Small intestine (tissue), 7 donors: ENCODE results near the gene IL10. TPM values are rescaled to one million over a fixed set of nuclear protein-coding genes. Genes with fewer than 3 reads are reported as not detected.

Source experiments
- DNase-seq, 2 donors: peaks; one replicate each; pipeline versions ENCODE4 v3.0.0 to v3.0.0-alpha.2; 2013
- FAIRE-seq: peaks from 2 replicates; lab custom pipeline; 2012; peaks lifted over from hg19 to GRCh38; lab: Jason Lieb, UNC
- H3K27ac ChIP-seq, 3 donors: one replicate each; pipeline ENCODE4 v1.5.1; 2013; ENCODE audit warnings: low read length in 2 of 3, mild to moderate bottlenecking in 2 of 3, control low read depth in 1 of 3, inconsistent platforms in 1 of 3, low read depth in 1 of 3, moderate library complexity in 1 of 3
- H3K27me3 ChIP-seq, 3 donors: one replicate each; pipeline ENCODE4 v1.6.1; 2013; ENCODE audit warnings: low read length in 3 of 3, inconsistent platforms in 1 of 3; ENCODE audit not compliant: control insufficient read depth in 3 of 3, insufficient read depth in 3 of 3
- H3K36me3 ChIP-seq, 3 donors: one replicate each; pipeline ENCODE4 v1.6.1; 2013; ENCODE audit warnings: low read length in 3 of 3, inconsistent platforms in 1 of 3, low read depth in 1 of 3, mild to moderate bottlenecking in 1 of 3, moderate library complexity in 1 of 3; ENCODE audit not compliant: control insufficient read depth in 3 of 3, insufficient read depth in 2 of 3
- H3K4me1 ChIP-seq, 3 donors: one replicate each; pipeline ENCODE4 v1.6.1; 2013; ENCODE audit warnings: low read length in 2 of 3, inconsistent platforms in 1 of 3, low read depth in 1 of 3, mild to moderate bottlenecking in 1 of 3, moderate library complexity in 1 of 3; ENCODE audit not compliant: control insufficient read depth in 3 of 3, insufficient read depth in 2 of 3
- H3K4me3 ChIP-seq, 3 donors: one replicate each; pipeline ENCODE4 v1.5.1; 2013; ENCODE audit warnings: low read length in 3 of 3, control low read depth in 1 of 3, inconsistent platforms in 1 of 3, low read depth in 1 of 3, mild to moderate bottlenecking in 1 of 3, moderate library complexity in 1 of 3
- H3K9me3 ChIP-seq, 2 donors: one replicate each; pipeline ENCODE4 v1.6.1; 2013; ENCODE audit warnings: low read depth in 1 of 2, low read length in 1 of 2; ENCODE audit not compliant: control insufficient read depth in 2 of 2, insufficient read depth in 1 of 2
- WGBS, 3 donors: extraction: QIAGEN DNeasy Blood & Tissue Kit; methylation state at CpG; one replicate each; pipeline ENCODE4 v1.1.7; 2013; 5-methylcytosine and 5-hydroxymethylcytosine counted together
- polyA plus RNA-seq, 4 donors: library from polyadenylated mRNA; stranded (reverse) in 3 of 4; unstranded in 1 of 4; fragments of 200-250 nt in 3 of 4; fragments of 120-200 nt in 1 of 4; gene quantifications; one replicate each; pipeline versions ENCODE4 v1.2.1 to v1.2.3, GENCODE V29; 2013
- donor health status: healthy with polysubstance abuse.
- donor health status: control.
- donor health status: control.
- donor health status: Bipolar disorder and iron deficiency.
- donor health status: healthy.

IL10 gene
- polyA plus RNA-seq, 4 donors = 0.41 to 5.1 (median 0.54) TPM; not detected in 1

DNA sequence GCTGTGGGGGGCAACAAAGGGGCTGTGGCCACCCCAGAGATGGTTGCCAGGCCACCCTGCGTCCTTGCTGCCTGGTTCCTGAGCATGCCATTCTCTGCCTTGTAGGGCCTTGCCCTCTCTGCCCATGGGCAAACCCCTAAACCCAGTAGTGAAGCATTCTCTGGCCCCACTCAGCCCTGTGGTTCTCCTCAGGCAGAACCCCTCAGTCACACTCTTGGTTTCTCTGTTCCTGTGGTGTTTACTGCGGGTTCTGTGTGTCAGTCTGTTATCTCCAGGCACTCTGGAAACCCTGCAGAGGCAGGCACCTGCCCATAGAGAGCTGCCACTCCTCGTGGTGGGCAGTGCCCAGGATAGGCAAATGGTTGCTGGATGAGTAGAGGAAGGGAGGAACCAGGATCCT, 42.8 kb downstream of the IL10 start:
- FAIRE-seq (no peak), DNase-seq (no peak)
- peaks cover 21 to 64% (median 27%) of the 10 kb centered on the region in 3 donors for H3K36me3 ChIP-seq
- H3K4me3 ChIP-seq = no peak overlapping the region
- peaks cover 0 to 6% (median 2%) of the 10 kb centered on the region in 3 donors for H3K4me1 ChIP-seq
- H3K27me3 ChIP-seq = no peaks in the 10 kb centered on the region
- no peak overlapping the region for H3K27ac ChIP-seq
- H3K9me3 ChIP-seq = no peaks in the 10 kb centered on the region
- WGBS, 3 donors = 89% methylated on average over 3 of the region's 3 CpGs

DNA sequence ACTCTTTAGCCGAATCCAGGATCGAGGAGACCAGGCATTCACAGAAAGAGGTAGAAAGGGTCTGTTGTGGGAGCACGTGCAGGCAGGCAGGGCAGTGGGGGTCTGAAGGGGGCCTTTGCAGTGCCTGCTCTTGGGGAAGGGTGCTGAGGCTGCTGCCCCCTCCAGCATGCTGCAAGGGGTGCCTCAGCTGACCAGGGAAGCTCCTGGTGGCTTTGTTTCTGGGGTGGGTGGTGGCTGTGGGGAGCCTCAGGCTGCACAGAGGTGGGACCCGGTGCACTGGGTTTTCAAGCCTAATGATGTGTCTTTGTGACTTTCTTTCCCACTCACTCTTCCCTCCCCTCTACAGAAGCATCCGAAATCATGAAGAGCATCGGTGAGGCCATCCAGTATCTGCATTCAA, 43.2 kb downstream of the IL10 start:
- Histone ChIP-seq H3K27me3 (no peaks in the 10 kb centered on the region), H3K4me3 (no peak overlapping the region), H3K4me1 (peaks cover under 1 to 7% (median 5%) of the 10 kb centered on the region in 3 donors), H3K36me3 (peaks cover 21 to 62% (median 27%) of the 10 kb centered on the region in 3 donors), H3K9me3 (no peaks in the 10 kb centered on the region), H3K27ac (no peak overlapping the region)
- FAIRE-seq (no peak), DNase-seq (no peak)
- WGBS, 3 donors = 93 to 95% (median 95%) methylated on average over 6 of the region's 6 CpGs

DNA sequence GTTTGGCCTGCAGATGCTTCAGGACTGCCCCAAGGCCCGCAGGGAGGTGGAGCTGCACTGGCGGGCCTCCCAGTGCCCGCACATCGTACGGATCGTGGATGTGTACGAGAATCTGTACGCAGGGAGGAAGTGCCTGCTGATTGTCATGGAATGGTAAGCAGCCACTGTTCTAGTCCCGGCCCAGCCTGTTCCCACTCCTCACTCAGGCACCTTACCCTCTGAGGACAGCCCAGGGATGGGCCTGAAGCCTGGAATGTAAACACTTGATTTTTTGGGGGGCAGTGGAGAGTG, 43.7 kb downstream of the IL10 start:
- DNase-seq (no peak), FAIRE-seq (no peak)
- no peaks in the 10 kb centered on the region for H3K9me3 ChIP-seq
- peaks cover 18 to 62% (median 27%) of the 10 kb centered on the region in 3 donors for H3K36me3 ChIP-seq
- no peaks in the 10 kb centered on the region for H3K27me3 ChIP-seq
- H3K27ac ChIP-seq = no peak overlapping the region
- WGBS, 3 donors = 78 to 93% (median 92%) methylated on average over 9 of the region's 9 CpGs
- H3K4me1 ChIP-seq = peaks cover 5 to 11% (median 5%) of the 10 kb centered on the region in 3 donors
- no peak overlapping the region for H3K4me3 ChIP-seq

DNA sequence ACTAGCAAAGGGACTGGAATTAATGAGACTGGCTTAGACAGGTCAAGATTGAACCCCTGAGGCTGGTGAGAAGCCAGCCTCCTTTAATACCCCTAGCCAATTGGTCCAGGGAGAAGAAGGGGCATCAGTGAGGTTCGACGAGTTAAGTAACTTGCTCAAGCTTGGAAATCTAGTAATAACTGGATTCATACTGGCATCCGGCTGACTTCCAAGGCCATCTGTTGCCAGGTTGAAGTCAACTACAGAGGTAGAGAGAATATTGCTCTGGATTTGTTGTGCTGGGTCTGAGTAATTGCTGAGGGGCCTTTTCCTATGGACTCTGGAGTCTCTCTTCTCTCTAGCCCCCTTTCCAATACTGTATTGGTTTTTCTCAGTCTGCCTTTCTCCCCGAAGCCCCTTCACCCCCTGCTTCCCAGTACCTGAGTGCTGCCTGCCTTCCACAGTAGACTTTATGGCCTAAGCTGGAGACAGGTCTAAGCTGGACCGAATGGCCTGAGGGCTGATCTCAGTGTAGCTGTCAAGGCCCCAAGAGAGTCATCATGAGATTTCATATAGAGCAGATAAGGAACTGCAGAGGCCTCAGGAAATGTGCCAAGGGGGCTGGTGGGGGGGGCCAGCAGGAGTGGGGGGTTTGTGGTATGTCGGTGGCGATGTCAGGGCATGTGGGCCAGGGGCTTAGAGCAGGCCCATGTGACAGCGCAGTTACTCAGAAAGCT, 44.2 kb downstream of the IL10 start:
- Histone ChIP-seq H3K27ac (no peak overlapping the region), H3K36me3 (peaks cover 18 to 61% (median 25%) of the 10 kb centered on the region in 3 donors), H3K4me3 (no peak overlapping the region), H3K9me3 (no peaks in the 10 kb centered on the region), H3K27me3 (no peaks in the 10 kb centered on the region), H3K4me1 (peaks cover 5 to 12% (median 8%) of the 10 kb centered on the region in 3 donors)
- WGBS, 3 donors = 87 to 91% (median 88%) methylated on average over 8 of the region's 8 CpGs
- FAIRE-seq = no peak
- DNase-seq = no peak

DNA sequence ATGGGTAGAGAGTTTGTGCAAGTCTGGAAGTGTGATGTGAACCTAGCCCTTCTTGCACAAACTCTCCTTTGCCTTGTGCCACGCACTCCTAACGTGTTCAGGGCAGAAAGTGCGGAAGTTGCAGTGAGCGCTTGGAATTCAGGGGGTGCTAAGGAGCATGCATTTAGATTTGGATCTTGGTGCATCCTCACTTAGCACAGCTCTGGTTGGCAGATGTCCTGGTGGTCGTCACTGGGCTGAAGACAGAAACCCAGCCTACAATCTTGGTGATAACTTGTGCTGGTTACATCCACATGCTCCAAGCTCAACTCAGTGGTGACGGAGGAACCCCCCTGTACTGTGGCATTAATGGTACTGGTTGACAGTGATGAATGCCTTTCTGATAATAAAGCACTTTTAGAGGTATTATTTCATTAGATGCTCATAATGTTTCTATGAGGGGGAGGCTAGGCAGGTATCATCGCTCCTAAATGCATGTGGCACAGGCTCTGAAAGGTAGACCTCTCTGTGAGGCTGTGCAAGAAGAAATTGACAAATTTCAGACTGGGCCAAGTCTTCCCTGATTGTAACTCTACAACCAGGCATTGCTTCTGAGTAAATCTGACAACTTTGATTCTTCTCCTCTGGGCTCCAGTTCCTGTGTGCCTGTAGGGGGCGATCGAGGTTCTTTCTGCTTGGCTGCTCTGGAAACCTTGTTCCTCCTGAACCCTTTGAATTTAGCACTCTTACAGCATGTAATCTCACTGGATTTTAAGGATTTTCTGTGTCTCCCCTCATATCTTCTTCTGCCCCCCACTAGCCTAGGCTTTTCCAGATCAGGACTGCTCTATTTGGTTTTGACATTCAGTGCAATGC, 47.0 kb downstream of the IL10 start:
- H3K36me3 ChIP-seq = peaks cover 2 to 39% (median 7%) of the 10 kb centered on the region in 3 donors
- no peak overlapping the region for H3K4me3 ChIP-seq
- WGBS, 3 donors = 68 to 75% (median 70%) methylated on average over 9 of the region's 9 CpGs
- DNase-seq (peak; percentile 56 to 66), FAIRE-seq (no peak)
- no peaks in the 10 kb centered on the region for H3K27me3 ChIP-seq
- H3K4me1 ChIP-seq = peaks cover 10 to 12% (median 12%) of the 10 kb centered on the region in 3 donors
- no peaks in the 10 kb centered on the region for H3K9me3 ChIP-seq
- no peak overlapping the region for H3K27ac ChIP-seq

DNA sequence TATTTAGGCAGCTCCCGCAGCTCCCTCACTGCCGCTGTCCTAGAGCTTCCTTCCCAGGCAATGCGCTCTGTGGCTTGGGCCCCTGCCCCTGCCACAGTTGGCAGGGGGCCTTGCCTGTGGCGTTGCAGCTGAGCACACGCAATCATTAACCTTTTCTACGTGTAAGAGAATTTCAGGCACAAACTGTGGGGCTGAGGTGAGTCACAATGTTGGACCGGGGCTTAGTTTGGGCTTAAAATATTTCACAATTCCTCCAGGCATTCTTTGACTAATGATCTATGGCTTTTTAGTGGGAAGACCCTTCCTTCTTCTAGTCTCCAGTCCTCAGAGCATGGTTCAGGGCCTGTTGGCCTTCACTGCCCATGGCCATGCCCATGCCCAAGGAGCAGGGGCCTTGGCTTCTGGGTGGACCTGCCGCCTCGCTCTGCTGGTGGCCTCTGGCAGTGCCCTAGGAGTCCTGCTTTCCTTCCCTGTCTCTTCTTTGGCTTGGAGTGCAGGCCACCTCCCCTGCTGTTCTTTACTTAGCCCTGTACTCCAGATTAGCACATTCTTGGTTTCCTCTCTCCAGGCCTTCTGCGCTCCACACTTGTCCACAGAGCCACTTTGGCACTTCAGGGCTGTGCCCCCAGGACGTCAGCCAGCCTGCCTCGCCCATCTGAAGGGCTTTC, 48.4 kb downstream of the IL10 start:
- Histone ChIP-seq H3K4me1 (peaks cover 10 to 19% (median 12%) of the 10 kb centered on the region in 3 donors), H3K36me3 (peaks cover 0 to 28% (median 0%) of the 10 kb centered on the region in 3 donors), H3K9me3 (no peaks in the 10 kb centered on the region), H3K27me3 (no peaks in the 10 kb centered on the region), H3K4me3 (no peak overlapping the region), H3K27ac (peak overlapping the region in 1 of 3 donors; percentile 76)
- DNase-seq (no peak), FAIRE-seq (no peak)
- 58 to 61% (median 60%) methylated on average over 12 of the region's 12 CpGs for WGBS, 3 donors

DNA sequence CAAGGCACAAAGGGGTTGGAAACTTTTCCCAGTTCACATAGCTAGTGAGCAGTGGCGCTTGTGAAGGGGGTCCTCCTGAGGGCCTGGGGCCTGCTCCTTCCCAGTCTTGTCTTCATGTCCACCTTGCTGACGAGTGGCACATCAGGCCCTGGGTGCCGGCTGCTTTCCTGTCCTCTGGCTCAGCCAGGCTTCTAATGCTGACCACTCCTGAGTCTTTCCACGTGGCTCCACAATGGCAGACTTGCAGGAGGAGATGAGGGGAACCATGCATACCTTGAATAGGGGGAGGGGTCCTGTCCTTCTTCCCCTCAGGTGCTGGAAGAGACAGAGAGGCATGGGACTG, 48.9 kb downstream of the IL10 start:
- peak overlapping the region in 1 of 3 donors; percentile 36 for H3K27ac ChIP-seq
- no peak overlapping the region for H3K4me3 ChIP-seq
- H3K4me1 ChIP-seq = peaks cover 10 to 19% (median 12%) of the 10 kb centered on the region in 3 donors
- 81 to 86% (median 84%) methylated on average over 4 of the region's 4 CpGs for WGBS, 3 donors
- FAIRE-seq (no peak), DNase-seq (no peak)
- no peaks in the 10 kb centered on the region for H3K9me3 ChIP-seq
- H3K27me3 ChIP-seq = no peaks in the 10 kb centered on the region
- H3K36me3 ChIP-seq = peaks cover 0 to 22% (median 0%) of the 10 kb centered on the region in 3 donors

DNA sequence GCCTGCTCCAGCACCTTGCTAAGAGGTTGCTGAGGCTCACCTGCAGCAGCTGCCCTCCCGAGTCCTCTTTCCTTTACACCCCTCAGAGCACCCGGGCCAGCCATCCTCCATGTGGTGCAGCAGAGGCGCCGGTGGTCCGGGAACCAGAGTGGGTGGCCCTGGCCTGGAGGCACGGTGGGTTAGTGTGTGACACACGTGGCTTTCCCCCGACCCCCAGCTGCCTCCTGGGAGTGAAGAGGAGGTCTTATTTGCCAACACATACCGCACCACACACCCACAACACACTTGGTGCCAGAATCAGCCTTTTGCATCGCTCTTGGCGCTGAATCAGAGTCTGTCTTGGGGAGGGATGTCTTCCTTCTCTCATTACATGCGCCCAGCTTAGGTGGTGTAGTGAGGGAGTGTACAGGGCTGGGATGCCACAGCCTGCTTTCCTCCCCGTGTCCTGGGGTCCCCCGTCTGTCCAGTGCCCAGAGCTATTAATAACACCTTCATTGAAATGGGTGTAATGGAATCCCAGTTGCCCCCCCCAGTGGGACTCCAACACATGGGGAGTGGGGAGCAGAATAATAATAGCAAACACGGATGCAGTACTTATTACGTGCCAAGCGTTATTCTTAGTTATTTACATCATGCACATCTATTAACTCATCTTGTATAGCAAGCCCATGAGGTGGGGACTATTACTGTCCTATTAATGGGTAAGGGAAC, 49.4 kb downstream of the IL10 start:
- Histone ChIP-seq H3K9me3 (no peaks in the 10 kb centered on the region), H3K36me3 (peaks cover 0 to 19% (median 0%) of the 10 kb centered on the region in 3 donors), H3K4me1 (peaks cover 10 to 19% (median 12%) of the 10 kb centered on the region in 3 donors), H3K27me3 (no peaks in the 10 kb centered on the region), H3K4me3 (no peak overlapping the region), H3K27ac (no peak overlapping the region)
- no peak for DNase-seq
- 79 to 85% (median 82%) methylated on average over 17 of the region's 17 CpGs for WGBS, 3 donors
- no peak for FAIRE-seq
